ENCODE measurements around the gene KRTAP10-1.

Gene KRTAP10-1

DNA sequence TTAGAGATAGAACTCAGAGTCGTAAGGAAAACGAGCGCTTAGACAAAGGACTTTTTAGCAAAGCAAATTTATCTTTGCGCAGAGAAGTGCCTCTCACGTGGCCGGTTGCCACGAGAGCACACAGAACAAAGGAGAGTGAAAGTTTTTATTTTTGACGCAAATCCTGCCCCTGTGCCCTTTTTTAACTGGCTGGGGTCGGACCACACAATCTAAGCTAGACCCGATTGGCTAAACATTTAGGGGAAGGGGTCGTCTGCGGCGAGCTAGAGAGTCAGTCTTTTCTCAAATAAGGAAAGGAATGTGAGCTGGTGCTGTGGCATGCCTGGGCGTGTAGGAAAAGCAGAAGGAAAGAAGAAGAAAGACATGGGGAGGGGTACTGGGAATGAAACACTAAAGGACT, 8.9 kb upstream of the KRTAP10-1 start:
- no peak for DNase-seq

DNA sequence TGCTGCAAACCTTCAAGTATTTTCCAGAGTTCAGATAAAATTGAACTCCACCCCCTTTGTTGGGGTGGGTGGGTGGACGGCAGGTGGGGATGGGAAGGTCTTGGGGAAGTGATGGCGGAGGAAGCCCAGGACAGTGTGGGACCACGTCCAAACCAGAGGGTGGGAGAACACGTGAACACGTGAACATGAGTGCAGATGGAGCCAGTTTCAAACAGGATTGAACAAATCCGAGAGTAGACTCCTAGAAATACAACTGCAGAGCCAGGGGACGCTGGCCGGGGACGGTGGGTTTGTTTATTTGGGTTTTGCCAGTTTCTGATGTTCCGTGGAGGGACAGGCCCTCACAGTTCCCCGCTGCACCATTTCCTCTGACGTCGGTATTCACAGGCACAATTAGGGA, 8.4 kb upstream of the KRTAP10-1 start:
- no peak for DNase-seq

DNA sequence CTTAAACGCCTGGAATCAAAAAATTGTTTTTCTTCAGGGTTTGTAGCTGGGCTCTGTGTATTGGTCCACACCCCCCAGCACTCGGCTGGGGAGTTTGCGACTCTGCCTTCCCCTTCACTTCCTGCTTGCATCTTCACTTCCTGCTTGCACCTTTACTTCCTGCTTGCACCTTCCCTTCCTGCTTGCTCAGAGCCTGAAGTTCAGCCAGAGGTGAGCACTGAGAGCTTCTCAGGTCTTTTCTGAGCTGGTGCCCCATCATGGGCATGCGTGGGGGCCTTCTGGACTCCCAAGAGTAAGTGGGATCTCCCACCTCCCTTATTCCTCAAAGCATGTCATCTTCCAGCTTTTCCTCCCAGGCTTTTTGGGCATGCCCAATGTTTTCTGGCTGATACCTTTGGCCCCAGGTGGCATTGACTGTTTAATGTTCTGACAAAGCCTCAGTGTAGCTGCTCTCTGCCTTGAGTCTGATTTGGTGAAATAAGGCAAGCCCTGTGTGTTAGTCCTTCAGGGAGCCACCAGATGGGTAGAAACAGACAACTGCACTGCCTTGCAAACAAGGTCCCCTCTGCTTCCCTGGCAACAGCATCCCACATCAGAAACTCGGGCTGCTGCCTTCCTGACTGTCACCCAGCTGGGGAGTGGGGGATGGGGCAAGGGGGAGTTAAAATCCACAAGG, 7.8 kb upstream of the KRTAP10-1 start:
- no peak for DNase-seq

DNA sequence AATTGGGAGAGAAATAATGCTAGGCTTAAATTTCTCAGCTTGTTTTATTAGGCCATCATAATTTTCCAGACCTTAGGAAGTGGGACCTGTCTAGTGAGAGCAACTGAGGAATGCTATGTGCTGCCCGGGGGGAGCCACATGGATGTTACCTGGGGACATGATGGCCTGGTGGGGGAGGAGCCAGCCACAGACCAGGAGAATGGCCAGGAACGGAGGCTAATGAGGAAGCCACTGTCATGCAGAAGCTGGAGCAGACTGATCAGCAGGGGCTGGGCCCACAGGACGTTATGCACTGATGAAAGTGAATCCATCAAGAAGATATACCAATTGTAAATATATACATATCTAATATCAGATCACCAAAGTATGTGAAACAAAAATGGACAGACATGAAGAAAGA, 4.6 kb upstream of the KRTAP10-1 start:
- no peak for DNase-seq

DNA sequence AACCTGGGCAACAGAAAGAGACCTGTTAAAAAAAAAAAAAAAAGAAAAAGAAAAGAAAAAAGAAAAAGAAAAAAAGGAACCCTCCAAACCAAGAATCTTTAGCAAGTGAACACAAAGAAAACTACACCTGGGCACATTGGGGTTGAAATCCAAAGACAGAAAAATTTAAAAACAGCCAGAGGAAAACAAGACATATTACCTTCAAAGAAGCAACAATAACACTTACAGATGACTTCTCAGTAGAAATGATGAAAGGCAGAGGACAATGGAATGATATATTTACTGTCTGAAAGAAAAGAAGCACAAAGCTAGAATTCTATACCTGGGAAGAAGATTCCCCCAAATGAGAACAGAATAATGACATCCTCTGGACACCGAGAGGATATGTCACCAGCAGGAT, 2.7 kb upstream of the KRTAP10-1 start:
- DNase-seq: no peak

DNA sequence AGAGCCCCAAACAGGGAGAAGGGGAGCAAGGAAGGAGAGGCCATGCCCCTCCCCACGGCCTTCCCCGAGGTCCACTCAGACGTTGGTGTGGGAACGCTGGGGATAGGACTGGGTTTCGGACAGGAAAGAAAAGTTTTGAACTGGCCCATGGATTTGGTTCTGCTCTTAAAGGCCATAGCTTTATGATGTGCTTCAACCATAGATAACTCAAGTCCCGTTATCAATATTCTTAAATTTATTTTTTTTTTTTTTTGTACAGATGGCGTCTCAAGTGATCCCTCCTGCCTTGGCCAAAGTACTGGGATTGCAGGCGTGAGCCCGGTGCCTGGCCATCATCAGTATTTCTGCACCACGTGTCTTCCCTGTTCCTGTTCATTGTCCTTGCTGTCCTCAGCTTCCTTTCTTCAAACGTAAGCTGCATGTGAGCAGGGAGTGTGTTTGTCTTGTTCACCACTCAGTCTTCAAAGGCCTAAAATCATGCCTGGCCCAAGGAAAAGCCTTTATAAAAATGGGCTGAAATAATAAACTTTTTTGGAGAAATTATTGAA, 820 bp upstream of the KRTAP10-1 start:
- DNase-seq: no peak

DNA sequence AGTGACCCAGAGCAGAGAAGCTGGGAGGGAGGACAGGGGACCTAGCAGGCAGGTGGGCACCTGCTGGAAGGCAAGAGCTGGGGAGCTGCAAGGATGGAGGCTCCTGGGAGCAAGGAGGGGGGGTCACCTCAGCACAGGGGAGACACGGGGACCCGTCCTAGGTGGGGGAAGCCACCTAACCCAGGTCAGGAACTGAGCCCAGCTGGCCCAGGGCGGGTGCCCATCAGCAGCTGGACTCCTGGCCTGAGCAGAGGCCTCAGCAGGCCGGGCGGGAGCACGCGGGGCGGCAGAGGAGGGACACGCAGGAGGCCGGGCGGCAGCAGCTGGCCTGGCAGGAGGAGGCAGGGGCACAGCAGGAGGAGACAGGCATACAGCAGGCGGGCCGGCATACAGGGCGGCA, 949 bp downstream of the KRTAP10-1 start:
- DNase-seq: no peak

DNA sequence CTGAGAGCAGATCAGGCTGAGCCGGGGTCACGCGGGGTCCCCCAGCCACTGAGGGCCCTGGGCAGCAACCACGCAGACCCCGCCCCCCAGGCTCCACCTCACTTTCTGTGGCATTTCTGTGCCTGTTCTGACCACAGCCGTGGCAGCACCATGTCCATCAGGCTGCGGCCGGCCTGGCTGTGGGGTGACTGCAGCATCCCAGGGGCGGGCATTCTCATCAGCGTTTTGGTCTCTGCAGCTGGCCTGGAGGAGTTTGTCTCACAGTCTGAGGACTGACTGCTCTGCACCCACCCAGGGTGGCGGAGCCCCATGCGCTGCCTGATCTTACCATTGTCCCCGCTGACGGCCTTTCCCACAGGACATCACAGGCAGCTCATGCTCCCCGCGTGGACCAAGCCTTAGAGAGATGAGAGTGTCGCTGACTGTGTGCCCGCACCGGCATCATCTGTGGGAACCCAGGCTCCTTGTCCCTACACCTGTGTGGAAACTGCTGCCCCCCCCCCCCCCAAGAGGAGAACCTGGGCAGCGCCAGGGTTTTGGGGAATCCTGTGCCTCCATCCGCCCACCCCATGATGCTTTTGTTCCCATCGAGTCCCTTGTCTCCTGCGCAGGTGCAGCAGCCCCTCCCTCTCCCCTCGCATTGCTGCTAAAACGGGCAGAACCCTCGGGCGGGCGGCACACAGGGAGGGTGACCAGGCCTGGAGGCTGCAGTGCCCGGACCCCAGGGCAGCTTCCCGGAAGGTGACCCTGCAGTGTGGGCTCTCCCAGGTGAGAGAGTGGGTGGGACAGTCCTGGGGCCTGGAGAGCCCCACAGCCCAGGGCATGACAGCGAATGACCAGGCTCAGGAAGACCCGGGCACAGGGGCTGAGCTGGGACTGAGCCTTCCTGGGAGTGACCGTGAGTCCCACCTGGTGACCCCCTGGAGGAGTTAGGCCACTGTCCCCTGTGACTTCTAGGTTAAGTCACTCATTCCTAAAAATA, 1.8 kb downstream of the KRTAP10-1 start:
- DNase-seq: no peak

DNA sequence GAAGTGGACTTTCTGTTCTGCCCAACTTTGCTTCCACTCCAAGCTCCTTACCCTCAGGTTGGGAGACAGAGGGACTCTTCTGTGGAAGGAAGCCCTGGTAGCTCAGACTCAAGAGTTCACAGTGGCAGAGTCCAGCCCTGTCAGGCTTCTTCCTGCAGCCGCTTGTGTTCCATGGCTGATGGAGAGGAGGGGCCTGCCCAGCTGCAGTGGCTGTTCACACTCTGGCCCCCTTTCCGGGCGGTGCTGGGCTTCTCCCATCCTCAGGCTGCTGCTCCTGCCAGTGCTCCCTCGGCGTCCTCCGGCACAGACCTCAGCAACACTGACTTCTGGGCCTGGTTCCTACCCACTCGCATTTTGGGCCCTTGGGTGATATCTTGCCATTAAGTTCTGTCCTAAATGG, 4.0 kb downstream of the KRTAP10-1 start:
- no peak for DNase-seq

DNA sequence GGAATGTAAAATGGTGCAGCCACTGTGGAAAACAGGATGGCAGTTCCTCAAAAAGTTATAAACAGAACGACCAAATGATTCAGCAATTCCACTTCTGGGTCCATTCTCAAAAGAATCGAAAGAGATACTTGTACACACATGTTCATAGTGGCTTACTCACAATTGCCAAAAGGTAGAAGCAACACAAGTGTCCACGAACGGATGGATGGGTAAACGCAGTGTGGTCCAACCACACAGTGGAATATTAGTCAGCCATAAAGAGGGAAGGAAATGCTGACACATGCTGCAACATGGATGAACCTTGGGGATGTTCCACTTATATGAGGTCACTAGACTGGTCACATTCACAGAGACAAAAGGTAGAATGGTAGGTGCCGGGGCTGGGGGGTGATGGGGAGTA, 5.3 kb downstream of the KRTAP10-1 start:
- DNase-seq: no peak

DNA sequence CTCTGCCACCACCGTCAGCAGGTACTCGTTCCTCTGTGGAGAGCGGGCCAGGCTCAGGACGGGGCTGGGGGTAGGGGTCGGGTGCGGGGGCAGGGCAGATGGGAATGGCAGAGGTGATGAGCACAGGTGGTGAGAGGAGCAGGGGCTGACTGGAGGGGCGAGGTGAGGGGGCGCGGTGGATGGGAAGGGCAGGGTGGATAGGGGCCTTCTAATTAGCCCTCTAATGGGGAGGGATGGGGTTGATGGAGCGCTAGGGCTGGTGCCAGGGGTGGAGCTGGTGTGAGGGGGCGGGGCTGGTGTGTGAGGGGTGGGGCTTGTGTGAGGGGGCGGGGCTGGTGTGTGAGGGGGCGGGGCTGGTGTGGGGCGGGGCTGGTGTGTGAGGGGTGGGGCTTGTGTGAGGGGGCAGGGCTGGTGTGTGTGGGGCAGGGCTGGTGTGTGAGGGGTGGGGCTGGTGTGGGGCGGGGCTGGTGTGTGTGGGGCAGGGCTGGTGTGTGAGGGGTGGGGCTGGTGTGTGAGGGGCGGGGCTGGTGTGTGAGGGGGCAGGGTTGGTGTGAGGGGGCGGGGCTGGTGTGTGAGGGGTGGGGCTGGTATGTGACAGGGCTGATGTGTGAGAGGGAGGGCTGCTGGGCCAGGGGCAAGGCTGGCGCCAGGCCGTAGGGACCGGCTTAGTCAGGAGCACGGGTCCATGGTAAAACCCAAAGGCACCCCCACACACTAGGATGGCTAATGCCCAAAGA, 5.9 kb downstream of the KRTAP10-1 start:
- DNase-seq: no peak

DNA sequence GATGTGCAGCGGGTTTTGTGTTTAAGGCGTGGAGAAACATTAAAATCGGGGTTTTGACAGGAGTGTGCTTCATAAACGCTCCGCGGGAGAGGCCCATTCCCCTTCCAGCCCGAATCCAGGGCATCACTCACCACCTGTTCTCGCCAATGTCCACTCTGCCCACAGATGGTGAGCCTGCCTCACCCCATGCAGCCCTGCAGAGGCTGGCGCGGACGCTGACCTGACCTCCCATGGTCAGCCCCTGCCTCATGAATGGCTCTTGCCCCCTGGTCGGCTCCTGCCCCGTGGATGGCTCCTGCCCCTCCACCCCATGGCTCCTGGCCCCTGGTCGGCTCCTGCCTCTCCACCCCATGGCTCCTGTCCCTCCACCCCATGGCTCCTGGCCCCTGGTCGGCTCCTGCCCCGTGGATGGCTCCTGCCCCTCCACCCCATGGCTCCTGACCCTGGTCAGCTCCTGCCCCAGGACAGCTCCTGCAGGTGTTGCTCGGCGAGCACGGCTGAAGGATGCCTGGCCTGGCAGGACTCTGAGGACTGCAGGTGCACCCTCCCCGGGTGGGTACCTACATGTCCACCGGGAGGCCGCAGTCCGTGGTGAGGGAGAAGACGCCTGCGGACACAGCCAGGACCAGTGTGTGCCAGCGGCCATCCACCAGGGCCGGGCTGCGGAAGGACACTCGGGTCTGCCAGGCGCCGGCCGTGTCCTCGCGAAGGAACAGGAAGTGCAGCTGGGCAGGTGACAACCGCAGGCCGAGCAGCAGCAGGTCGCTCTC, 6.7 kb downstream of the KRTAP10-1 start:
- no peak for DNase-seq

DNA sequence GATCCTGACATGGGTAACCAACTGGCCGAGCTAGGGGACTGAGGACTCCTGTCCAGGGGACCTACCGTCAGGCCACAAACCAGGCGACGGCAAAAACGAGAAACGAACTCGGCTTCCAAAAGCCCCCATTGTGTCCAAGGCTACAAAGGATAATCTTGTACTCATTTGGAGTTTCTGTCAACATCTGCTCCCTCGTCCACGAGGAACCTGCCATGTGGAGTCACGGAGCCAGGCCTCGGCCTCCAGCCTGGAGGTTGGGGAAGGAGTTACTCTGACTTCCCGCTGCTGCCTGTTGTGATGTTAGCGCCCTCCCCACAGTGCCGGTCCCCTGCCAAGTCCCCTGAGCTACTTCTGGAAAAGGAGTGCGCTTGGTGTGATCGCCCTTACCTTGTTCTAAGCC, 7.3 kb downstream of the KRTAP10-1 start:
- DNase-seq: no peak

DNA sequence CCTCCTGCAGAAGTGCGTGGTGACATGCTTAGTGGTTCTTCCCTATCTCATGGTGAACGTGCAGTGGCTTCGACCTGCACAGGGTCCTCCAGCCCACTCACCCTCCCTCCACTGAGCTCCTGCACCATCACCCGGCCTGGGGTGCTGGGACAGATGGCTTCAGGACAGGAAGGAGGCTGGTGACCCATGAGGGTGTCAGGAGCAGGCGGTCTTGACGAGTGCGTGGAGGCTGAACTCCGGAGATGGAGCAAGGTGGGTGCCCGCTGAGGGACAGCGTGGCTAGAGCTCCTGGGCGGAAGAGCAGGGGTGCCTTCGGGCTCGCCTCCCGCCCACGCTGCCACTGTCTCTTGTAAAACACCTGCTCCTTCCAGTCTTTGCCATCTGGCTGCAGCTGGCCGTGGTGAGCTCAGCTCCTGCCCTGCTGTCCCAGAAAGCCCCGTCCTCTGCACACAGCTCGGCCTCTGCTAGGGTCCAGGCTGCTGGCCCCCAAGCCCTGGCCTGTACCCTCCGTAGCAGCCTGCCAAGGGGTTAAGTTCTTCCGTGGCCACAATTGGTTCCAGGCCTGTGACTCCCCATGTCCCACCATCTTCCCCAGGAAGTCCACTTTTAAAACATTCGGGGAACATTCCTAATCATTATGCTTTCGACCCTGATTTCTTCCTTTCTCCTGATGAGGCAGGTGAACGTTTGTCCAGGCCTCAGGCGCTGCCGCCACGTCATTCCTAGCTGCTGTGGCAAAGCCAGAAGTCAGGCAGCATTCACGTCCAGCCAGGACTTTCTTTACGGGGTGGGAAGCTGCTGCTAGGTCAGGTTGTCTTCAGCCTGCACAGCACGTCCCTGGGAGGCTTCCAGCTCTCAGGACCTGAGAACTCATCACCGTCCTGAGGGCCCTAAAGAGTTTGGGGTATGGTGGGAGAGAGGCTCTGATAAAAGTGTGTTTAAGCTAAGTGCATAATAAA, 8.1 kb downstream of the KRTAP10-1 start:
- DNase-seq: no peak

DNA sequence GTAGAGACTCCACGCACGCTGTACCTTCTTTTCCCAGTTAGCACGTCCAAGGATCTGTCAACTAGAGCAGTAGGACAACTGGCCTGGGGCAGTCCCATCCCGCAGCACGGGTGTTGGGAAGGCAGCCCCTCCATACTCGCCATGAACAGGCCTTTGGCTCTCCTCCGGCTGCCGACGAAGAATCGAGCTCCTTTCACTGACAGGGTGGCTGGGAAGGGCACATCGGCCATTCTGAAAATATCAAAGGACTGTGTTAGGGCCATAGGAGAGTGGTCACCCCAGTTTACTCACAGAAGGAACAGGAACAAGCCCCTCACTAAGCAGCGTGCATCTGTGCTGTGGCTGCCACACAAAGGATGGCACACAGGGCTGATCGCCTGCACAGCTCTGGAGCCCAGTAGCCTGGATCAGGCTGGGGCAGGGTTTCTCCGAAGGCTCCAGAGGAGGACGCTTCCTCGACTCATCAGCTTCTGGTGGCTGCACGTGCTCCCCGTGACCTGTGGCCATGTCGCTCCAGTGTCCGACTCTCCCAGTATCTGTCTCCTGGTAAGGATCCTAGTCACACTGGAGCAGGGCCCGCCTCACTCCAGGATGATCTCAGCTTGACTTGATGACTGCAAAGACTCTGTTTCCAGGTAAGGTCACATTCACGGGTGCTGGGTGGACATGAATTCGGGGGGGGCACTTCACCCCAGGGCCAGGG, 8.9 kb downstream of the KRTAP10-1 start:
- DNase-seq: no peak

DNA sequence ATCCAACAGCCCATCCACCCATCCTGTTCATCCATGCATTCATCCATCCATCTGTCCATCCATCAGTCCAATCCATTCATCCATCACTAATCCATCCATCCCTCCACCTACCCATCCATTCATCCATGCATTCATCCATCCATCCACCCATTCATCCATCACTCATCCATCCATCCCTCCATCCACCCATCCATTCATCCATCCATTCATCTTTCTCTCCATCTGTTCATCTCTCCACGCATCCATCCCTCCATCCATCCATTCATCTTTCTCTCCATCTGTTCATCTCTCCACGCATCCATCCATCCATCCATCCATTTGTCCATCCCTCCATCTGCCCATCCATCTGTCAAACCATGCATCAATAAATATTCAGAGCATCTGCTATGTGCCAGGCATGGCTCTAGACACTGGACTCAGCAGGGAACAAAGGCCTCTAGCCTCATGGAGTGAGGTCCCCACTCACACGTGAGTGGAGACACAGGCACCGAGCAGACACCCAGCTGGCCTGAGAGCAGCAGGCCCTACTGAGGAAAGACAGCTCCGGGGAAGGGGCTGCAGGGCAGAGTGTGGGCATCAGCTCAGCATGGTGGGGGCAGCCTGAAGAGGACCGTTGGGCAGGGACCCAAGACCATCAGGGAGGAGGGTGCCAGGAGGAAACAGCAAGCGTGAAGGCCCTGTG, 9.6 kb downstream of the KRTAP10-1 start:
- DNase-seq: no peak

DNA sequence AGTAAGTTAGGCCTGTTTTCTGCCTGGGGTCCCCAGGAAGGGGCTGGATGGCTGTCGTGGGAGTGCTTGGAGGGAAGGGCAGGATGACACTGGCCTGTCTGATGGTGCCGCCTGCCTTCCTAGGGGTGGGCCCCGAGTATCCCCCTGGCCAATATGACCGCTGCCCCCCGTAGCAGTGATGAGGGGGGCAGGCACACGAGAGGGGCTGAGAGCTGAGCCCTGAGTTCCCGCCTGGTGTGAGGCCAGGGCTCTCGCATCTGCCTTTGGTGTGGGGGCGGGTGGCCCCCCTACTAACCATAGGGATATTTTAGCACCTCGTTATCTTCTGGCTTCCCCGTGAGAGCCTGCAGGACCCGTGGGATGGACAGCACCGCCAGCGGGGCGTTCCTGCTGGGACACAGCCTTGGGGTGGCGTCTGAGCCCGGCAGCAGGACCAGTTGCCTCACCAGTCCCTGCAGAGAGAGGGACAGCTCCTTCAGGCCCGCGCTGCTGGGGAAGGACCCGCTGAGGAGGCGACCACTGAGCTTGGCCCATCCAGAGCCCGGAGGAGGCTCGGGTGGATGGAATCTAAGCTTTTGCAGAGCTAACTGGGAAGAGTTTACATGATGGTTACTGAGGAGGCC, 10.4 kb downstream of the KRTAP10-1 start:
- no peak for DNase-seq

DNA sequence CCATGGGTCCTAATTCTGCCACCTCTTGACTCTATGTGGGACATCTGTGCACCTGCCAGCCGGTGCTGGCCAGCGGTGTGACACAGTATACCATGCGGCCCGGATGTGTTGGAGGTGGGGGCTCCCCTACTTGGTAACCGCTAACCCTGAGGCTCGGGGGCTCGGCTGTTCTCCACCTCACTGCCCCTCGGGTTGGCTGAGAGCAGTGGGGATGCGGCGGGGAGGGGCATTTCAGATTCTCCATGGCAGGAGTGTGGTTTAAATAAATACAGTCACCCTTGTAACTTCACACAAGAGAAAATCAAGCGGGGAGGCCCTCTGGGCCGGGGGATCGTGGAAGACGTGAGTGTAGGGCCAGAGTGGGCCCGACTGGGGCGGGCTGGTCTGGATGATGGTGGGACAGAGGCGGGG, 11.0 kb downstream of the KRTAP10-1 start:
- DNase-seq: no peak
